DOHH2 (cell line): ENCODE results near the gene LYRM4.

Experiments
- H3F3A ChIP-seq: fragments of 200-600 bp; sonication (generic), shearing (Covaris generic); 2 replicates; pipeline ENCODE4 v1.6.0; 2016; ENCODE audit warnings: antibody characterized with exemption, mild to moderate bottlenecking; ENCODE audit not compliant: control insufficient read depth, insufficient read depth
- H3K27ac ChIP-seq: fragments of 200-600 bp; sonication (generic); 2 replicates; pipeline ENCODE4 v1.5.1; 2014; ENCODE audit warnings: low read depth, mild to moderate bottlenecking, low read length, moderate library complexity
- H3K27me3 ChIP-seq: fragments of 200-600 bp; sonication (generic); 2 replicates; pipeline ENCODE4 v1.6.1; 2014; ENCODE audit warnings: mild to moderate bottlenecking, low read length, mixed read lengths; ENCODE audit not compliant: control insufficient read depth
- H3K36me3 ChIP-seq: fragments of 200-600 bp; sonication (generic); 2 replicates; pipeline ENCODE4 v1.6.1; 2014; ENCODE audit warnings: mild to moderate bottlenecking, low read length, moderate library complexity, mixed read lengths; ENCODE audit not compliant: control insufficient read depth
- H3K4me1 ChIP-seq: fragments of 200-600 bp; sonication (generic); 2 replicates; pipeline ENCODE4 v1.6.1; 2014; ENCODE audit warnings: mild to moderate bottlenecking, low read length, mixed read lengths; ENCODE audit not compliant: control insufficient read depth
- H3K4me2 ChIP-seq: fragments of 200-600 bp; sonication (generic); 2 replicates; pipeline ENCODE4 v1.6.0; 2014; ENCODE audit warnings: mild to moderate bottlenecking, low read length, moderate library complexity
- H3K4me3 ChIP-seq: fragments of 200-600 bp; sonication (generic); 2 replicates; pipeline ENCODE4 v1.5.1; 2014; ENCODE audit warnings: mild to moderate bottlenecking, low read length, mixed read lengths
- H3K79me2 ChIP-seq: fragments of 200-600 bp; sonication (generic); 2 replicates; pipeline ENCODE4 v1.6.1; 2014; ENCODE audit warnings: mild to moderate bottlenecking, low read length, mixed read lengths; ENCODE audit not compliant: control insufficient read depth
- H3K9me2 ChIP-seq: fragments of 200-600 bp; sonication (generic); replicated peaks from 2 replicates; pipeline ENCODE4 v1.6.1; 2014; ENCODE audit warnings: mild to moderate bottlenecking, low read length, mixed read lengths; ENCODE audit not compliant: control insufficient read depth
- H3K9me3 ChIP-seq: fragments of 200-600 bp; sonication (generic); 2 replicates; pipeline ENCODE4 v1.6.1; 2014; ENCODE audit warnings: antibody characterized with exemption, low read length, mixed read lengths; ENCODE audit not compliant: control insufficient read depth, insufficient read depth
- H4K20me1 ChIP-seq: fragments of 200-600 bp; sonication (generic); 2 replicates; pipeline ENCODE4 v1.6.0; 2014; ENCODE audit warnings: low read depth, mild to moderate bottlenecking, antibody characterized with exemption, low read length, moderate library complexity; ENCODE audit not compliant: control insufficient read depth, insufficient read depth
- CTCF ChIP-seq: fragments of 200-600 bp; sonication (generic); IDR thresholded peaks from one replicate; pipeline ENCODE4 v1.5.1; 2014; ENCODE audit warnings: antibody characterized with exemption, mild to moderate bottlenecking, low read depth, low read length; ENCODE audit not compliant: poor library complexity, severe bottlenecking
- EZH2phosphoT487 ChIP-seq: fragments of 200-600 bp; sonication (generic); IDR thresholded peaks from 2 replicates; pipeline ENCODE4 v1.6.1; 2017; ENCODE audit warnings: borderline replicate concordance, mild to moderate bottlenecking, antibody characterized with exemption, low read length, moderate library complexity, mixed read lengths

LYRM4 gene

GRCh38 chr6:5130135-5130866, 130.4 kb downstream of the LYRM4 start:
- H3K36me3 ChIP-seq: no peaks in the 10 kb centered on the region
- H3K9me3 ChIP-seq: no peaks in the 10 kb centered on the region
- H3K9me2 ChIP-seq: no peaks in the 10 kb centered on the region
- peaks cover 34% of the 10 kb centered on the region for H3K4me1 ChIP-seq
- H4K20me1 ChIP-seq: no peaks in the 10 kb centered on the region
- no peaks in the 10 kb centered on the region for H3K27me3 ChIP-seq
- peaks cover 2% of the 10 kb centered on the region; the same call in 1 of the 2 replicates for H3F3A ChIP-seq
- TF ChIP-seq CTCF (no peak), EZH2phosphoT487 (no peak)
- H3K4me2 ChIP-seq: no peak overlapping the region
- H3K79me2 ChIP-seq: no peaks in the 10 kb centered on the region
- H3K27ac ChIP-seq: no peak overlapping the region
- no peak overlapping the region for H3K4me3 ChIP-seq

GRCh38 chr6:5128351-5128750, 132.4 kb downstream of the LYRM4 start:
- Histone ChIP-seq H3K4me3 (peak overlapping the region; percentile 16; the same call in 1 of the 2 replicates), H3K27ac (no peak overlapping the region)
- no peak for TF ChIP-seq CTCF
- TF ChIP-seq EZH2phosphoT487: no peak

GRCh38 chr6:5127106-5127687, 133.6 kb downstream of the LYRM4 start:
- no peaks in the 10 kb centered on the region; the same call in 1 of the 2 replicates for H3F3A ChIP-seq
- no peaks in the 10 kb centered on the region for H3K27me3 ChIP-seq
- H3K79me2 ChIP-seq: no peaks in the 10 kb centered on the region
- no peaks in the 10 kb centered on the region for H4K20me1 ChIP-seq
- no peak overlapping the region for H3K4me3 ChIP-seq
- H3K27ac ChIP-seq: no peak overlapping the region
- TF ChIP-seq CTCF: no peak
- no peak for TF ChIP-seq EZH2phosphoT487
- H3K9me2 ChIP-seq: no peaks in the 10 kb centered on the region
- H3K4me2 ChIP-seq: no peak overlapping the region
- no peaks in the 10 kb centered on the region for H3K36me3 ChIP-seq
- H3K4me1 ChIP-seq: peaks cover 19% of the 10 kb centered on the region
- no peaks in the 10 kb centered on the region for H3K9me3 ChIP-seq

More at GRCh38 chr6:5128351-5128750, 132.4 kb downstream of the LYRM4 start:
- H3K9me2 ChIP-seq: no peaks in the 10 kb centered on the region
- no peaks in the 10 kb centered on the region for H4K20me1 ChIP-seq
- H3K36me3 ChIP-seq: no peaks in the 10 kb centered on the region
- H3F3A ChIP-seq: peaks cover 2% of the 10 kb centered on the region; the same call in 1 of the 2 replicates
- H3K79me2 ChIP-seq: no peaks in the 10 kb centered on the region
- H3K4me2 ChIP-seq: peak overlapping the region; percentile 48
- H3K27me3 ChIP-seq: no peaks in the 10 kb centered on the region
- peaks cover 30% of the 10 kb centered on the region for H3K4me1 ChIP-seq
- H3K9me3 ChIP-seq: no peaks in the 10 kb centered on the region
